K562 (cell line): ENCODE data around the gene SIT1. TPM values are rescaled to one million over a fixed set of nuclear protein-coding genes. Genes with fewer than 3 reads are reported as not detected.

Source experiments
- ATAC-seq: fragments of 200-7000 bp; cut with Tn5 transposase; 3 replicates; pipeline ENCODE4 v1.9.1; 2020; ENCODE audit warnings: moderate library complexity
- BruUV-seq: library from RNA; stranded (reverse); fragments of 400-500 nt; replicated peaks from 2 replicates; lab custom pipeline; 2021; lab: Mats Ljungman, UMichigan
- CTCF ChIA-PET: fragments of 300-600 bp; formaldehyde crosslinking; extraction: SDS; loops from one replicate; lab custom pipeline; 2021; ENCODE audit warnings: low intra/inter-chr PET ratio; lab: Yijun Ruan, JAX
- POLR2A ChIA-PET: fragments of 300-600, 350-650 bp; sonication (Branson Sonifier 250); formaldehyde crosslinking; extraction: SDS; loops from one replicate; lab custom pipeline; 2021; ENCODE audit warnings: antibody characterized with exemption, inconsistent platforms; lab: Yijun Ruan, JAX
- DNase-seq, 4 experiments: peaks; one replicate each; pipeline versions ENCODE4 v3.0.0 to v3.0.0-alpha.2; 2011 to 2018; ENCODE audit warnings: low spot score in 3 of 4, mixed read lengths in 3 of 4; ENCODE audit errors: extremely low read depth in 1 of 4
- FAIRE-seq: peaks from 2 replicates; lab custom pipeline; 2011; peaks lifted over from hg19 to GRCh38; lab: Jason Lieb, UNC
- H2AFZ ChIP-seq: 2 replicates; pipeline ENCODE4 v1.6.0; 2011; ENCODE audit warnings: low read depth, low read length, control low read depth, inconsistent platforms
- H3K27ac ChIP-seq: fragments of 200-600 bp; 3 replicates; pipeline ENCODE4 v1.8.0; 2011; ENCODE audit warnings: low read depth, mild to moderate bottlenecking, control low read depth, inconsistent platforms, low read length, moderate library complexity, mixed read lengths; ENCODE audit errors: extremely low read depth
- H3K27me3 ChIP-seq, 2 experiments: fragments of 300-600 bp in 1 of 2; 2 replicates in 1 of 2; 3 replicates in 1 of 2; pipeline versions ENCODE4 v1.6.0 to v1.8.0; 2011; ENCODE audit warnings: inconsistent platforms in 2 of 2, low read length in 2 of 2, mild to moderate bottlenecking in 1 of 2, mixed read lengths in 1 of 2, moderate library complexity in 1 of 2; ENCODE audit not compliant: control insufficient read depth in 2 of 2, insufficient read depth in 2 of 2
- H3K36me3 ChIP-seq: fragments of 300-600 bp; 3 replicates; pipeline ENCODE4 v1.8.0; 2011; ENCODE audit warnings: mild to moderate bottlenecking, low read length, inconsistent platforms; ENCODE audit not compliant: control insufficient read depth, insufficient read depth
- H3K4me1 ChIP-seq, 2 experiments: fragments of 200-600 bp in 1 of 2; replicated peaks in 1 of 2; 2 replicates in 1 of 2; 3 replicates in 1 of 2; pipeline versions ENCODE4 v1.5.1 to v1.8.0; 2011; ENCODE audit warnings: inconsistent platforms in 2 of 2, low read length in 2 of 2, mild to moderate bottlenecking in 1 of 2, mixed read lengths in 1 of 2, moderate library complexity in 1 of 2; ENCODE audit not compliant: control insufficient read depth in 2 of 2, insufficient read depth in 2 of 2
- H3K4me2 ChIP-seq: 2 replicates; pipeline ENCODE4 v1.6.1; 2011; ENCODE audit warnings: low read length, control low read depth, inconsistent platforms, mixed read lengths; ENCODE audit not compliant: insufficient read depth
- H3K4me3 ChIP-seq: fragments of 200-600 bp; sonication (generic), shearing (Covaris generic); 2 replicates; pipeline ENCODE4 v1.5.1; 2016; ENCODE audit warnings: control low read depth, inconsistent platforms
- H3K79me2 ChIP-seq: fragments of 200-600 bp; 3 replicates; pipeline ENCODE4 v1.8.0; 2011; ENCODE audit warnings: low read length, inconsistent platforms; ENCODE audit not compliant: control insufficient read depth, insufficient read depth
- H3K9ac ChIP-seq, 2 experiments: 2 replicates each; pipeline versions ENCODE4 v1.6.0 to v1.6.1; 2011; ENCODE audit warnings: low read depth in 2 of 2, low read length in 2 of 2, control low read depth in 1 of 2, inconsistent platforms in 1 of 2, mild to moderate bottlenecking in 1 of 2, mixed read lengths in 1 of 2; ENCODE audit not compliant: insufficient read depth in 1 of 2
- H3K9me1 ChIP-seq: one replicate; pipeline ENCODE4 v1.6.0; 2011; ENCODE audit warnings: inconsistent platforms, mild to moderate bottlenecking, low read length, moderate library complexity; ENCODE audit not compliant: control insufficient read depth, insufficient read depth
- H3K9me3 ChIP-seq: replicated peaks from 2 replicates; pipeline ENCODE4 v1.5.1; 2011; ENCODE audit warnings: low read depth, low read length, inconsistent platforms; ENCODE audit not compliant: control insufficient read depth, insufficient read depth
- H4K20me1 ChIP-seq: replicated peaks from 2 replicates; pipeline ENCODE4 v1.6.1; 2011; ENCODE audit warnings: low read length, inconsistent platforms, mixed read lengths; ENCODE audit not compliant: control insufficient read depth, insufficient read depth
- FOXA3 ChIP-seq, 2 experiments: fragments of 450-650 bp in 1 of 2; sonication (generic) in 1 of 2; formaldehyde crosslinking; IDR thresholded peaks in 1 of 2; conservative IDR thresholded peaks in 1 of 2; 2 replicates each; pipeline versions ENCODE4 v1.4.0 to v1.8.0; 2020 to 2022; ENCODE audit warnings: mild to moderate bottlenecking in 2 of 2, missing genetic modification reagents in 1 of 2
- NRF1 ChIP-seq, 2 experiments: fragments of 450-650 bp; IDR thresholded peaks in 1 of 2; conservative IDR thresholded peaks in 1 of 2; 2 replicates each; pipeline ENCODE4 v1.6.1; 2014; ENCODE audit warnings: mild to moderate bottlenecking in 2 of 2
- ZNF431 ChIP-seq: sonication (generic); formaldehyde crosslinking; IDR thresholded peaks from 2 replicates; pipeline ENCODE4 v1.8.0; 2022; ENCODE audit warnings: mild to moderate bottlenecking, missing genetic modification reagents
- WGBS: fragments of 100-300 bp; shearing (Covaris generic); methylation state at CpG from one replicate; pipeline ENCODE4 v1.1.6; 2016; ENCODE audit warnings: low coverage, mixed read lengths; ENCODE audit not compliant: insufficient coverage; ENCODE audit errors: missing lambda C conversion rate; 5-methylcytosine and 5-hydroxymethylcytosine counted together
- in situ Hi-C: fragments of 300-500 bp; cut with MboI; formaldehyde crosslinking; loops from 4 replicates; pipeline ENCODE4 v1.15.0; 2018; ENCODE audit warnings: inconsistent platforms, mixed read lengths
- intact Hi-C: fragments of 100-400 bp; cut with micrococcal nuclease; formaldehyde crosslinking; loops from 2 replicates; pipeline ENCODE4 v1.14.2; 2022
- polyA plus RNA-seq, 8 experiments: library from polyadenylated mRNA; depleted of rRNA in 4 of 8; stranded (reverse) in 5 of 8; unstranded in 3 of 8; fragments of >200 nt; fragmentation: Nextera tagmentation in 2 of 8; fragmentation: Illumina TruSeq in 1 of 8; extraction: Ambion mirVana in 2 of 8; extraction: Trizol in 1 of 8; gene quantifications; 2 replicates each; pipeline versions ENCODE4 v1.2.1 to v1.2.3, GENCODE V29; 2011 to 2014; ENCODE audit warnings: inconsistent platforms in 1 of 8, missing spikeins in 1 of 8
- total RNA-seq, 7 experiments: library from RNA; depleted of rRNA in 6 of 7; stranded (reverse); fragments of >200 nt in 6 of 7; fragmentation: Illumina TruSeq in 2 of 7; extraction: Trizol in 2 of 7; gene quantifications; 2 replicates each; pipeline versions ENCODE4 v1.2.1 to v1.2.3, GENCODE V29; 2011 to 2021; ENCODE audit warnings: low replicate concordance in 1 of 7
- TF ChIP-seq, protein P1 (sequence below): fragments of 450-650 bp; IDR thresholded peaks from 2 replicates; pipeline ENCODE4 v1.6.1; 2016; ENCODE audit warnings: missing biosample characterization, missing genetic modification characterization

The SIT1 gene
- total and polyA plus RNA-seq, 9 of the 15 experiments (the other 6 are each of a cell fraction or from before 2014, with no cell fraction given): not detected

DNA sequence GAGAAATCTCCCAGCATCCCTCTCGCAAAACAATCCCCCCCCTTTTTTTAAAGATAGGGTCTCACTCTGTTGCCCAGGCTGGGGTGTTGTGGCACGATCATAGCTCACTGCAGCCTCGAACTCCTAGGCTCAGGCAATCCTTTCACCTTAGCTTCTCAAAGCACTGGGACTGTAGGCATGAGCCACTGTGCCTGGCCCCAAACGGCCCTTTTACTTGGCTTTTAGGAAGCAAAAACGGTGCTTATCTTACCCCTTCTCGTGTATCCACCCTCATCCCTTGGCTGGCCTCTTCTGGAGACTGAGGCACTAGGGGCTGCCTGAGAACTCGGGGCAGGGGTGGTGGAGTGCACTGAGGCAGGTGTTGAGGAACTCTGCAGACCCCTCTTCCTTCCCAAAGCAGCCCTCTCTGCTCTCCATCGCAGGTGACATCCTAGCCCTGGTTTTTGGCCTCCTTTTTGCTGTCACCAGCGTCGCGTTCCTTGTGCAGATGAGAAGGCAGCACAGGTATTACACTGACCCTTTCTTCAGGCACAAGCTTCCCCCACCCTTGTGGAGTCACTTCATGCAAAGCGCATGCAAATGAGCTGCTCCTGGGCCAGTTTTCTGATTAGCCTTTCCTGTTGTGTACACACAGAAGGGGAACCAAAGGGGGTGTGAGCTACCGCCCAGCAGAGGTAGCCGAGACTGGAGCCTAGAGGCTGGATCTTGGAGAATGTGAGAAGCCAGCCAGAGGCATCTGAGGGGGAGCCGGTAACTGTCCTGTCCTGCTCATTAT, 29.8 kb upstream of the SIT1 start:
- Histone ChIP-seq H3K4me2 (no peak overlapping the region), H2AFZ (no peak overlapping the region), H3K9me3 (no peaks in the 10 kb centered on the region), H3K4me3 (no peak overlapping the region), H3K79me2 (no peaks in the 10 kb centered on the region), H3K27ac (no peak overlapping the region), H3K9me1 (no peaks in the 10 kb centered on the region), H3K4me1 (peaks cover 4 to 9% of the 10 kb centered on the region in 2 experiments; a peak in 4 of 5 replicates), H3K36me3 (peaks cover 7% of the 10 kb centered on the region; the same call in 2 of the 3 replicates), H4K20me1 (no peaks in the 10 kb centered on the region), H3K9ac (peak overlapping the region in 1 of 2 experiments; percentile 37; a peak in 1 of 4 replicates), H3K27me3 (no peaks in the 10 kb centered on the region)
- BruUV-seq: no TSS peak
- DNase-seq: peak in 1 of 4 experiments; percentile 33
- 30% methylated on average over 13 of the region's 15 CpGs for WGBS
- TF ChIP-seq, protein P1, sequence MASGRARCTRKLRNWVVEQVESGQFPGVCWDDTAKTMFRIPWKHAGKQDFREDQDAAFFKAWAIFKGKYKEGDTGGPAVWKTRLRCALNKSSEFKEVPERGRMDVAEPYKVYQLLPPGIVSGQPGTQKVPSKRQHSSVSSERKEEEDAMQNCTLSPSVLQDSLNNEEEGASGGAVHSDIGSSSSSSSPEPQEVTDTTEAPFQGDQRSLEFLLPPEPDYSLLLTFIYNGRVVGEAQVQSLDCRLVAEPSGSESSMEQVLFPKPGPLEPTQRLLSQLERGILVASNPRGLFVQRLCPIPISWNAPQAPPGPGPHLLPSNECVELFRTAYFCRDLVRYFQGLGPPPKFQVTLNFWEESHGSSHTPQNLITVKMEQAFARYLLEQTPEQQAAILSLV (tag): no peak
- TF ChIP-seq NRF1 (conservative IDR thresholded peaks at IDR 0.05 in 1 of 2, IDR thresholded peaks at IDR 0.05 in 1 of 2): 0 out of 4 replicates have a peak, but pooled peaks of 1 of the 2 experiments have one; percentile 30
- no peak for TF ChIP-seq ZNF431 (CRISPR knock-in tag)
- peak in 1 of 2 experiments; percentile 77; a peak in 2 of 4 replicates for TF ChIP-seq FOXA3 (CRISPR knock-in tag; conservative IDR thresholded peaks at IDR 0.05 in 1 of 2, IDR thresholded peaks at IDR 0.05 in 1 of 2)
- in situ Hi-C loops: no loop called here
- CTCF ChIA-PET: no interaction called here
- POLR2A ChIA-PET: interaction anchor here (0.6 to 1.9 kb wide), 7 partner anchors 9 to 171 kb away, joined by 3 to 6 read pairs (median 3); partner anchors contain the start of genes ARHGEF39, CCDC107, CREB3 and RMRP
- intact Hi-C loops: no loop called here
- peak; percentile 61 for FAIRE-seq
- peak; percentile 88 for ATAC-seq
